ENCODE results near the gene KCTD7.
"Not testable (repeated sequence)": the region's sequence is repeated elsewhere in the genome, so short reads cannot be mapped to it uniquely, and the experiment has no call there.

GRCh38 chr7:66635982-66636546, 7.4 kb downstream of the KCTD7 start:
- TF ChIP-seq, protein P1, sequence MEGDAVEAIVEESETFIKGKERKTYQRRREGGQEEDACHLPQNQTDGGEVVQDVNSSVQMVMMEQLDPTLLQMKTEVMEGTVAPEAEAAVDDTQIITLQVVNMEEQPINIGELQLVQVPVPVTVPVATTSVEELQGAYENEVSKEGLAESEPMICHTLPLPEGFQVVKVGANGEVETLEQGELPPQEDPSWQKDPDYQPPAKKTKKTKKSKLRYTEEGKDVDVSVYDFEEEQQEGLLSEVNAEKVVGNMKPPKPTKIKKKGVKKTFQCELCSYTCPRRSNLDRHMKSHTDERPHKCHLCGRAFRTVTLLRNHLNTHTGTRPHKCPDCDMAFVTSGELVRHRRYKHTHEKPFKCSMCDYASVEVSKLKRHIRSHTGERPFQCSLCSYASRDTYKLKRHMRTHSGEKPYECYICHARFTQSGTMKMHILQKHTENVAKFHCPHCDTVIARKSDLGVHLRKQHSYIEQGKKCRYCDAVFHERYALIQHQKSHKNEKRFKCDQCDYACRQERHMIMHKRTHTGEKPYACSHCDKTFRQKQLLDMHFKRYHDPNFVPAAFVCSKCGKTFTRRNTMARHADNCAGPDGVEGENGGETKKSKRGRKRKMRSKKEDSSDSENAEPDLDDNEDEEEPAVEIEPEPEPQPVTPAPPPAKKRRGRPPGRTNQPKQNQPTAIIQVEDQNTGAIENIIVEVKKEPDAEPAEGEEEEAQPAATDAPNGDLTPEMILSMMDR (IDR thresholded peaks at IDR 0.05; ENCODE audit: insufficient read depth, low read depth, low read length): not testable (repeated sequence)
- not testable (repeated sequence) for TF ChIP-seq EZH2 (IDR thresholded peaks at IDR 0.05; ENCODE audit: insufficient read depth, low read length)
